ENCODE data around the gene THSD4. TPM values are rescaled to one million over a fixed set of nuclear protein-coding genes. Genes with fewer than 3 reads are reported as not detected.

THSD4 gene
- polyA plus RNA-seq, 2 of the 4 experiments (the other 2 are of a cell fraction), result 15.8 to 40.7 TPM

GRCh38 chr15:71647487-71647808, 532.2 kb downstream of the THSD4 start (continued):
- no peak for TF ChIP-seq REST (IDR thresholded peaks at IDR 0.05)
- TF ChIP-seq FOSB (CRISPR knock-in tag; IDR thresholded peaks at IDR 0.05), result no peak
- TF ChIP-seq HMGXB4 (CRISPR knock-in tag; IDR thresholded peaks at IDR 0.05; ENCODE audit: borderline replicate concordance), result no peak
- TF ChIP-seq ESRRA (IDR thresholded peaks at IDR 0.05; ENCODE audit: borderline replicate concordance, low read length), result no peak
- TF ChIP-seq USF2 (IDR thresholded peaks at IDR 0.05), result no peak
- no peak for TF ChIP-seq KDM1A (IDR thresholded peaks at IDR 0.05; ENCODE audit: low read depth)
- TF ChIP-seq FOXS1 (CRISPR knock-in tag; IDR thresholded peaks at IDR 0.05), result no peak
- no peak for TF ChIP-seq NFE2L2 (conservative IDR thresholded peaks at IDR 0.05; ENCODE audit: low read length)

- ATAC-seq (no peak), DNase-seq (ENCODE audit: low read depth in 1 of 2, low spot score in 1 of 2) (no peak), FAIRE-seq (no peak)
- H3K4me3 ChIP-seq, result no peak overlapping the region
- CTCF ChIA-PET, result interaction anchor here (1.1 to 1.8 kb wide), 3 partner anchors 12 to 199 kb away, joined by 3 to 9 read pairs (median 4); no protein-coding TSS in a partner anchor
- H3K4me1 ChIP-seq, result peaks cover 8% of the 10 kb centered on the region; the same call in 2 of the 3 replicates
- H3K9me3 ChIP-seq, result no peaks in the 10 kb centered on the region
- 89% methylated on average over 3 of the region's 3 CpGs for WGBS (ENCODE audit: missing lambda C conversion rate)
- POLR2A ChIA-PET, result no interaction called here
- no peak overlapping the region for H3K27ac ChIP-seq
- H3K4me2 ChIP-seq, result no peak overlapping the region
- TF ChIP-seq ESRRA (IDR thresholded peaks at IDR 0.05; ENCODE audit: borderline replicate concordance, low read length) (no peak), POLR2A (IDR thresholded peaks at IDR 0.05; ENCODE audit: low read length) (no peak)
Measured at GRCh38 chr15:71648095-71648494, 532.8 kb downstream of the THSD4 start.

- 73% methylated on average over 3 of the region's 3 CpGs for WGBS (ENCODE audit: missing lambda C conversion rate)
- FAIRE-seq, result no peak
Measured at GRCh38 chr15:71649894-71650293, 534.6 kb downstream of the THSD4 start.

More at GRCh38 chr15:71649894-71650293, 534.6 kb downstream of the THSD4 start:
- ATAC-seq (no peak), DNase-seq (ENCODE audit: low read depth in 1 of 2, low spot score in 1 of 2) (peak in 1 of 2 experiments; percentile 15)
- Histone ChIP-seq H3K4me3 (no peak overlapping the region), H3K9me3 (no peaks in the 10 kb centered on the region), H3K4me1 (peaks cover 8% of the 10 kb centered on the region; the same call in 2 of the 3 replicates), H3K4me2 (no peak overlapping the region), H3K27ac (no peak overlapping the region)
- TF ChIP-seq KDM1A (IDR thresholded peaks at IDR 0.05; ENCODE audit: low read depth) (no peak), FOSB (CRISPR knock-in tag; IDR thresholded peaks at IDR 0.05) (no peak), JUNB (IDR thresholded peaks at IDR 0.05) (no peak), HEYL (CRISPR knock-in tag; IDR thresholded peaks at IDR 0.05) (no peak), BCL3 (IDR thresholded peaks at IDR 0.05) (no peak), MAX (IDR thresholded peaks at IDR 0.05) (no peak), ZC3H11A (IDR thresholded peaks at IDR 0.05) (no peak), CBX8 (IDR thresholded peaks at IDR 0.05) (no peak), GATA3 (IDR thresholded peaks at IDR 0.05; ENCODE audit: borderline replicate concordance) (no peak), RAD21 (conservative IDR thresholded peaks at IDR 0.05 in 1 of 2, IDR thresholded peaks at IDR 0.05 in 1 of 2) (no peak)
- ChIA-PET POLR2A (no interaction called here), CTCF (interaction anchor here (1.0 to 1.8 kb wide), 4 partner anchors 74 to 264 kb away, joined by 3 to 9 read pairs (median 5); no protein-coding TSS in a partner anchor)

Measured in A549 (cell line).